Measurements from ENCODE around the gene PMEPA1. TPM values are rescaled to one million over a fixed set of nuclear protein-coding genes. Genes with fewer than 3 reads are reported as not detected.

The PMEPA1 gene
- total RNA-seq, 1 experiment from 2014 or later, result 89.8 TPM

GRCh38 chr20:57715268-57715904, 5.6 kb upstream of the PMEPA1 start:
- DNase-seq (ENCODE audit: low read depth, low spot score), result no peak
- Histone ChIP-seq H3K4me1 (ENCODE audit: control insufficient read depth, insufficient read depth, low read length) (peaks cover 51% of the 10 kb centered on the region), H3K4me3 (ENCODE audit: low read depth in 2 of 2, low read length in 2 of 2) (no peak overlapping the region), H3K36me3 (ENCODE audit: control insufficient read depth, insufficient read depth, low read length) (no peaks in the 10 kb centered on the region), H3K27me3 (ENCODE audit: control insufficient read depth, insufficient read depth, low read length) (no peaks in the 10 kb centered on the region), H3K9me3 (ENCODE audit: control insufficient read depth, insufficient read depth, low read depth, low read length) (no peaks in the 10 kb centered on the region), H3K27ac (ENCODE audit: low read length) (no peak overlapping the region)
- no peak for ATAC-seq
- in situ Hi-C loops (cut with HindIII; ENCODE audit: low pct_unique_long_range_greater_than_20kb, low sequenced_read_pairs), result no loop called here
- BruUV-seq (replicated peaks), result no TSS peak
- ChIA-PET CTCF (no interaction called here), POLR2A (interaction anchor here (0.5 kb wide), 1 partner anchor 437 kb away, joined by 8 read pairs; no protein-coding TSS in a partner anchor)
- no peak for TF ChIP-seq POLR2AphosphoS5 (IDR thresholded peaks at IDR 0.05; ENCODE audit: low read depth, low read length)
- TF ChIP-seq SIN3A (IDR thresholded peaks at IDR 0.05; ENCODE audit: borderline replicate concordance, insufficient read depth, low read depth, low read length), result no peak
- TF ChIP-seq CTCF (IDR thresholded peaks at IDR 0.05), result no peak
- TF ChIP-seq TCF7L2 (IDR thresholded peaks at IDR 0.05; ENCODE audit: low read depth, low read length), result no peak
- no peak for TF ChIP-seq REST (IDR thresholded peaks at IDR 0.05; ENCODE audit: insufficient read depth in 1 of 2, low read depth in 2 of 2, low read length in 1 of 2)
- intact Hi-C loops (cut with micrococcal nuclease; ENCODE audit: unreplicated experiment), result no loop called here

- ATAC-seq (no peak), DNase-seq (ENCODE audit: low read depth, low spot score) (no peak)
- ChIA-PET CTCF (no interaction called here), POLR2A (no interaction called here)
- BruUV-seq (replicated peaks), result no TSS peak
- in situ Hi-C loops (cut with HindIII; ENCODE audit: low pct_unique_long_range_greater_than_20kb, low sequenced_read_pairs), result no loop called here
- Histone ChIP-seq H3K27ac (ENCODE audit: low read length) (0 out of 2 replicates have a peak overlapping the region, but pooled peaks have one; percentile 40), H3K4me3 (ENCODE audit: low read depth in 2 of 2, low read length in 2 of 2) (no peak overlapping the region), H3K9me3 (ENCODE audit: control insufficient read depth, insufficient read depth, low read depth, low read length) (no peaks in the 10 kb centered on the region), H3K27me3 (ENCODE audit: control insufficient read depth, insufficient read depth, low read length) (no peaks in the 10 kb centered on the region), H3K4me1 (ENCODE audit: control insufficient read depth, insufficient read depth, low read length) (peaks cover 48% of the 10 kb centered on the region), H3K36me3 (ENCODE audit: control insufficient read depth, insufficient read depth, low read length) (no peaks in the 10 kb centered on the region)
- TF ChIP-seq POLR2AphosphoS5 (IDR thresholded peaks at IDR 0.05; ENCODE audit: low read depth, low read length) (no peak), TCF7L2 (IDR thresholded peaks at IDR 0.05; ENCODE audit: low read depth, low read length) (no peak)
- intact Hi-C loops (cut with micrococcal nuclease; ENCODE audit: unreplicated experiment), result no loop called here
Measured at GRCh38 chr20:57714409-57715267, 4.8 kb upstream of the PMEPA1 start.
